Endodermal cell (in vitro differentiated cells): ENCODE measurements around the gene TMSB4X. TPM values are rescaled to one million over a fixed set of nuclear protein-coding genes. Genes with fewer than 3 reads are reported as not detected.

Experiments used
- DNase-seq: peaks from one replicate; pipeline ENCODE4 v3.0.0-alpha.2; 2017
- H3K27ac ChIP-seq: 2 replicates; pipeline ENCODE4 v1.5.1; 2013; ENCODE audit warnings: mild to moderate bottlenecking, low read depth, low read length, moderate library complexity
- H3K27me3 ChIP-seq: 2 replicates; pipeline ENCODE4 v1.6.1; 2013; ENCODE audit warnings: mild to moderate bottlenecking, low read length, moderate library complexity; ENCODE audit not compliant: insufficient read depth, control insufficient read depth, poor library complexity, severe bottlenecking
- H3K36me3 ChIP-seq: 2 replicates; pipeline ENCODE4 v1.7.0; 2013; ENCODE audit warnings: mild to moderate bottlenecking, low read length, moderate library complexity; ENCODE audit not compliant: control insufficient read depth, insufficient read depth
- H3K4me1 ChIP-seq: one replicate; pipeline ENCODE4 v1.7.0; 2013; ENCODE audit warnings: low read length; ENCODE audit not compliant: control insufficient read depth, insufficient read depth
- H3K4me3 ChIP-seq: 2 replicates; pipeline ENCODE4 v1.5.1; 2013; ENCODE audit warnings: mild to moderate bottlenecking, low read length, moderate library complexity
- H3K9ac ChIP-seq: 2 replicates; pipeline ENCODE4 v1.6.1; 2013; ENCODE audit warnings: mild to moderate bottlenecking, low read length, moderate library complexity; ENCODE audit not compliant: poor library complexity, severe bottlenecking; ENCODE audit errors: extremely low read depth
- H3K9me3 ChIP-seq: 2 replicates; pipeline ENCODE4 v1.6.1; 2013; ENCODE audit warnings: mild to moderate bottlenecking, low read length, moderate library complexity; ENCODE audit not compliant: control insufficient read depth
- H3K27ac Mint-ChIP-seq: 2 replicates; pipeline ENCODE4 v1.8.0; 2020; ENCODE audit warnings: mixed read lengths
- H3K27me3 Mint-ChIP-seq: 2 replicates; pipeline ENCODE4 v1.8.0; 2021; ENCODE audit warnings: mild to moderate bottlenecking, mixed read lengths; ENCODE audit not compliant: insufficient read depth
- H3K36me3 Mint-ChIP-seq: 2 replicates; pipeline ENCODE4 v1.8.0; 2020; ENCODE audit warnings: low read depth, mixed read lengths
- H3K4me1 Mint-ChIP-seq: 2 replicates; pipeline ENCODE4 v1.8.0; 2020; ENCODE audit warnings: mixed read lengths
- H3K4me3 Mint-ChIP-seq: 2 replicates; pipeline ENCODE4 v1.8.0; 2020; ENCODE audit warnings: mild to moderate bottlenecking, moderate library complexity, mixed read lengths
- H3K9me3 Mint-ChIP-seq: 2 replicates; pipeline ENCODE4 v1.8.0; 2020; ENCODE audit warnings: mild to moderate bottlenecking, mixed read lengths
- CTCF ChIP-seq: fragments of 200-600 bp; sonication (generic); conservative IDR thresholded peaks from 2 replicates; pipeline ENCODE4 v1.5.0; 2021; ENCODE audit warnings: antibody characterized with exemption, mild to moderate bottlenecking
- WGBS, 2 experiments: methylation state at CpG; one replicate each; pipeline versions ENCODE4 v1.1.5 to v1.1.7; 2013; ENCODE audit warnings: missing lambda C conversion rate in 2 of 2, mixed read lengths in 1 of 2; ENCODE audit not compliant: insufficient coverage in 1 of 2, insufficient read length in 1 of 2; 5-methylcytosine and 5-hydroxymethylcytosine counted together
- total RNA-seq, 2 donors: library from RNA; stranded (reverse); fragmentation: NEBNext Ultra II Directional in 1 of 2; extraction: Animal tissue kit (Norgen Biotek cat#: 25700) in 1 of 2; gene quantifications; 2 replicates in 1 of 2; 3 replicates in 1 of 2; pipeline ENCODE4 v1.2.1, GENCODE V29; 2021

Gene TMSB4X
- total RNA-seq, 2 donors from 2014 or later: 1,539 to 2,456 TPM

- Histone ChIP-seq H3K27me3 (no peaks in the 10 kb centered on the region), H3K4me3 (no peak overlapping the region), H3K36me3 (no peaks in the 10 kb centered on the region), H3K9ac (no peak overlapping the region), H3K4me1 (no peaks in the 10 kb centered on the region), H3K27ac (no peak overlapping the region), H3K9me3 (no peaks in the 10 kb centered on the region)
- H3K9me3 Mint-ChIP-seq: peaks cover 74% of the 10 kb centered on the region
- H3K27ac Mint-ChIP-seq: no peak overlapping the region
- no peak overlapping the region for H3K4me3 Mint-ChIP-seq
- WGBS, 2 experiments: no CpG with 5 or more reads among the region's 1 CpG
- no peaks in the 10 kb centered on the region for H3K36me3 Mint-ChIP-seq
- no peak for DNase-seq
- peaks cover 6% of the 10 kb centered on the region for H3K4me1 Mint-ChIP-seq
- H3K27me3 Mint-ChIP-seq: no peaks in the 10 kb centered on the region
- no peak for TF ChIP-seq CTCF
These were observed 8.8 kb upstream of the TMSB4X start for GRCh38 chrX:12966151-12966550.

- no peak overlapping the region for H3K27ac Mint-ChIP-seq
- Histone ChIP-seq H3K9ac (no peak overlapping the region), H3K27ac (no peak overlapping the region), H3K9me3 (no peaks in the 10 kb centered on the region), H3K36me3 (no peaks in the 10 kb centered on the region), H3K4me3 (no peak overlapping the region), H3K27me3 (no peaks in the 10 kb centered on the region), H3K4me1 (no peaks in the 10 kb centered on the region)
- no peak for DNase-seq
- H3K4me3 Mint-ChIP-seq: no peak overlapping the region
- H3K4me1 Mint-ChIP-seq: peaks cover 15% of the 10 kb centered on the region
- peaks cover 70% of the 10 kb centered on the region for H3K9me3 Mint-ChIP-seq
- H3K36me3 Mint-ChIP-seq: no peaks in the 10 kb centered on the region
- no peaks in the 10 kb centered on the region for H3K27me3 Mint-ChIP-seq
- WGBS, 2 experiments: 95 to 97% methylated on average over 8 to 15 of the region's 15 CpGs
- TF ChIP-seq CTCF: no peak
These were observed 7.0 kb upstream of the TMSB4X start for GRCh38 chrX:12967711-12968465.

- no peaks in the 10 kb centered on the region for H3K4me1 ChIP-seq
- H3K9ac ChIP-seq: no peak overlapping the region
- H3K4me3 ChIP-seq: no peak overlapping the region
- Mint-ChIP-seq H3K27ac (peak overlapping the region; percentile 49), H3K36me3 (peaks cover 9% of the 10 kb centered on the region), H3K9me3 (peaks cover 75% of the 10 kb centered on the region), H3K27me3 (no peaks in the 10 kb centered on the region), H3K4me1 (peaks cover 15% of the 10 kb centered on the region), H3K4me3 (no peak overlapping the region)
- H3K27ac ChIP-seq: no peak overlapping the region
- peak; percentile 80 for DNase-seq
- H3K36me3 ChIP-seq: peaks cover 3% of the 10 kb centered on the region
- 30 to 38% methylated on average over 2 to 11 of the region's 11 CpGs for WGBS, 2 experiments
- no peaks in the 10 kb centered on the region for H3K9me3 ChIP-seq
- peak; percentile 66 for TF ChIP-seq CTCF
- H3K27me3 ChIP-seq: no peaks in the 10 kb centered on the region
These were observed 4.2 kb upstream of the TMSB4X start for GRCh38 chrX:12970691-12971202.
